Ovary (tissue), 3 donors: Measurements from ENCODE around the gene MAST3.

Experiments
- POLR2A ChIP-seq: fragments of 450-650 bp; IDR thresholded peaks from one replicate; pipeline ENCODE4 v1.6.1; 2017; ENCODE audit warnings: antibody characterized with exemption, mild to moderate bottlenecking, moderate library complexity
- TF ChIP-seq, protein P1 (sequence below), 3 donors: fragments of 450-650 bp in 2 of 3; fragments of 200-600 bp in 1 of 3; IDR thresholded peaks; one replicate each; pipeline versions ENCODE4 v1.5.1 to v1.8.0; 2016 to 2022; ENCODE audit warnings: antibody characterized with exemption in 3 of 3, mild to moderate bottlenecking in 1 of 3
- donor health status: DM: no; HTN: no; CAD: no.

DNA sequence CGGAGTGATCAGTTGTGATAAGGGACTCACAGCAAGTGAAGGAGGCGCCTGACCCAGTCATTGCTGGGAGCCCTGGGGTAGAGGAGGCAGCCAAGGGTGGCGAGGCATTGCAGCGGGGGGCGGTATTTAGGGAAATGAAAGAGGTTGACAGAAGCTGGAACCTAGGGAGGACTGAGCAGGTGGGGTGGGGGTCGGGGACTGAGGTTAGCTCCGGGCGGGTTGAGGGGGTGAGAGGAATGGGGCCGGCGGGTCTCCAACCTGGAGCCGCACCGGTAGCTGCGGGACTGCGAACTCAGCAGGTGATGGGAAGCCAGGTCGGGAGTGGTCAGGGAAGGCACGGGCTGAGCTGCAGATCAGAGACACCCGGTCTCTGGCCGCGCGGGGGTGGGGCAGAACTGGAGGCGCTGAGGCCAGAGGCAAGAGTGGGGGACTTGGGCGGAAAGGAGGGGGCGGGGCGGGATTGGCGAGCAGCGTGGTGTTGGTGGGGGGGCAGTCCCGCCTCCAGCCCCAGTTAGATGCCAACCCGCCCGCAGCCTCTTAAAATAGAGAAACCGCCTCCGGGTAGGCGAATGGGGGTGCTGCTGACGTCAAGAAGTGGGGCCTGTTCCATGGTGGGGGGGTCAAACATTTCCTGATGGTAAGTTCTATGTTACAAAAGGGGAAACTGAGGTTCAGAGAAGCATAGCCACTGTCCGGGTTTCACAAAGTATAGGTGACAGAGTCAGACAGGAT lies 1.5 kb downstream of the MAST3 start:
- TF ChIP-seq POLR2A = no peak
- TF ChIP-seq, protein P1, sequence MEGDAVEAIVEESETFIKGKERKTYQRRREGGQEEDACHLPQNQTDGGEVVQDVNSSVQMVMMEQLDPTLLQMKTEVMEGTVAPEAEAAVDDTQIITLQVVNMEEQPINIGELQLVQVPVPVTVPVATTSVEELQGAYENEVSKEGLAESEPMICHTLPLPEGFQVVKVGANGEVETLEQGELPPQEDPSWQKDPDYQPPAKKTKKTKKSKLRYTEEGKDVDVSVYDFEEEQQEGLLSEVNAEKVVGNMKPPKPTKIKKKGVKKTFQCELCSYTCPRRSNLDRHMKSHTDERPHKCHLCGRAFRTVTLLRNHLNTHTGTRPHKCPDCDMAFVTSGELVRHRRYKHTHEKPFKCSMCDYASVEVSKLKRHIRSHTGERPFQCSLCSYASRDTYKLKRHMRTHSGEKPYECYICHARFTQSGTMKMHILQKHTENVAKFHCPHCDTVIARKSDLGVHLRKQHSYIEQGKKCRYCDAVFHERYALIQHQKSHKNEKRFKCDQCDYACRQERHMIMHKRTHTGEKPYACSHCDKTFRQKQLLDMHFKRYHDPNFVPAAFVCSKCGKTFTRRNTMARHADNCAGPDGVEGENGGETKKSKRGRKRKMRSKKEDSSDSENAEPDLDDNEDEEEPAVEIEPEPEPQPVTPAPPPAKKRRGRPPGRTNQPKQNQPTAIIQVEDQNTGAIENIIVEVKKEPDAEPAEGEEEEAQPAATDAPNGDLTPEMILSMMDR (IDR thresholded peaks at IDR 0.05) = no peak
